D721Med (cell line): Measurements from ENCODE around the gene TTLL11.
"Not testable (repeated sequence)": the region's sequence is repeated elsewhere in the genome, so short reads cannot be mapped to it uniquely, and the experiment has no call there.

ENCODE experiments used
- DNase-seq: peaks from one replicate; pipeline ENCODE4 v3.0.0; 2011; ENCODE audit warnings: low spot score; ENCODE audit not compliant: insufficient read length
- FAIRE-seq: peaks from 2 replicates; lab custom pipeline; 2011; peaks lifted over from hg19 to GRCh38; lab: Jason Lieb, UNC
- TF ChIP-seq, protein P1 (sequence below): IDR thresholded peaks from 2 replicates; pipeline ENCODE4 v1.5.1; 2012; ENCODE audit warnings: mild to moderate bottlenecking, control low read depth; ENCODE audit not compliant: insufficient read depth; ENCODE audit errors: missing control alignments

Gene TTLL11

GRCh38 chr9:121981118-121981883 lies 111.8 kb downstream of the TTLL11 start:
- DNase-seq (no peak), FAIRE-seq (no peak)
- TF ChIP-seq, protein P1, sequence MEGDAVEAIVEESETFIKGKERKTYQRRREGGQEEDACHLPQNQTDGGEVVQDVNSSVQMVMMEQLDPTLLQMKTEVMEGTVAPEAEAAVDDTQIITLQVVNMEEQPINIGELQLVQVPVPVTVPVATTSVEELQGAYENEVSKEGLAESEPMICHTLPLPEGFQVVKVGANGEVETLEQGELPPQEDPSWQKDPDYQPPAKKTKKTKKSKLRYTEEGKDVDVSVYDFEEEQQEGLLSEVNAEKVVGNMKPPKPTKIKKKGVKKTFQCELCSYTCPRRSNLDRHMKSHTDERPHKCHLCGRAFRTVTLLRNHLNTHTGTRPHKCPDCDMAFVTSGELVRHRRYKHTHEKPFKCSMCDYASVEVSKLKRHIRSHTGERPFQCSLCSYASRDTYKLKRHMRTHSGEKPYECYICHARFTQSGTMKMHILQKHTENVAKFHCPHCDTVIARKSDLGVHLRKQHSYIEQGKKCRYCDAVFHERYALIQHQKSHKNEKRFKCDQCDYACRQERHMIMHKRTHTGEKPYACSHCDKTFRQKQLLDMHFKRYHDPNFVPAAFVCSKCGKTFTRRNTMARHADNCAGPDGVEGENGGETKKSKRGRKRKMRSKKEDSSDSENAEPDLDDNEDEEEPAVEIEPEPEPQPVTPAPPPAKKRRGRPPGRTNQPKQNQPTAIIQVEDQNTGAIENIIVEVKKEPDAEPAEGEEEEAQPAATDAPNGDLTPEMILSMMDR = no peak

DNA sequence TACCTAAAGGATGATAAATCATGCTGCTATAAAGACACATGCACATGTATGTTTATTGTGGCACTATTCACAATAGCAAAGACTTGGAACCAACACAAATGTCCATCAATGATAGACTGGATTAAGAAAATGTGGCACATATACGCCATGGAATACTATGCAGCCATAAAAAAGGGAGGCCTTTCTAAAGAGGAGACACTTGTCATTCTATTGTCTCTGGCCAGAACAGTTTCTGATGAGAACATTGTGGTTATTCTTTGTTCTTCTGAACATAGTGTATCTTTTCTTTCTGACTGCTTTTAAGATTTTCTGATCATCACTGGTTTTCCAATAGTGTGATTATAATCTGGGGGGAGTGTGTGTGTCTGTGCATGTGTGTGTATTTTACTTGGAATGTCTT lies 112.4 kb downstream of the TTLL11 start:
- FAIRE-seq, DNase-seq: not testable (repeated sequence)

DNA sequence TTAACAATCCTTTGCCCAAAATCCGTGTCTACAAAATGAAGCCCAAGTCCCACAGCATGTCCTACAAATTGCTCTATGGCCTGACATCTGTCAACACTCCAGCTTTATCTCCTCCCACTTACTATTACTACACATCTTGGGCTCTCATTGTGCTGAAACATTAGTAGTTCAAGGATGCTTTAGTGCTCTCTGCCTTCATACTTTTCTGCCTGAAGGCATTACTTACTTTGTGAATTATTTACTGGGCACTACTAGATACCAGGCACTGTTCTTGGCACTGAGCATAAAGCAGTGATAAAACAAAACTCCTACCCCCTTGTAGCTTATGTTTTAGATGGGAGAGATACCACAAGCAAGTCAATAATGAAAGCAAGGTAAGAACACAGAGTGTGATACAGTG lies 113.4 kb downstream of the TTLL11 start:
- FAIRE-seq (no peak), DNase-seq (no peak)
- TF ChIP-seq, protein P1 = no peak

- TF ChIP-seq, protein P1 = no peak
- DNase-seq (no peak), FAIRE-seq (no peak)
Observed at GRCh38 chr9:121976751-121977150, 116.4 kb downstream of the TTLL11 start.

GRCh38 chr9:121975801-121976277 lies 117.3 kb downstream of the TTLL11 start:
- DNase-seq (no peak), FAIRE-seq (no peak)
- TF ChIP-seq, protein P1 = no peak

- TF ChIP-seq, protein P1 = no peak
- FAIRE-seq = no peak
Observed at GRCh38 chr9:121974421-121974820, 118.7 kb downstream of the TTLL11 start.

DNA sequence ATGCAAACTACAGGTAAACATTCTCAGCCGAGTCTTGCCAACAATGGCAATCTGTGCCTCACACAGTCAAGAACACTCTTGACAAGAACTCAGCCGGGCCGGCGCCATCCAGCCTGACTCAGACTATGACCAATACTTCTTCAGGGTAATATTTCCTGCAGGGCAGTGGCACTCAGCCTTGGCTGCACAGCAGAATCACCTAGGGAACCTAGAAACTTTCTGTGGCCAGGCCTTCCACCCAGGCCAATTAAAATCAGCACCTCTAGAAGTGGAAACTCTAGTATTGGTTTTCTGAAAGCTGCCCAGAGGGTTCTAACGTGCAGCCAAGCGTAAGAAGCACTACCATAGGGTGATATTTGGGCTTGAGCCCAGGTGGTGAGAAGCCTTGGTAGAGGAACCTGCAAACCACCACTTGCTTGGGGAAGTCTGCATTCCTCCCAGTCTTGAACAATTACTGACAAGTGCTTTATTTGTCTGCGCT lies 120.6 kb downstream of the TTLL11 start:
- TF ChIP-seq, protein P1 = no peak
- no peak for DNase-seq
- FAIRE-seq = no peak

More at GRCh38 chr9:121974421-121974820, 118.7 kb downstream of the TTLL11 start:
- DNase-seq = no peak
